Neural cell (in vitro differentiated cells): ENCODE results near the gene RXFP2. TPM values are rescaled to one million over a fixed set of nuclear protein-coding genes. Genes with fewer than 3 reads are reported as not detected.

ENCODE experiments used
- H2AFZ ChIP-seq: fragments of 200-600, 300-800 bp; sonication (generic), shearing (Covaris generic); 2 replicates; pipeline ENCODE4 v1.6.0; 2014; ENCODE audit warnings: low read depth, mild to moderate bottlenecking, antibody characterized with exemption, low read length, moderate library complexity
- H3F3A ChIP-seq: fragments of 200-600 bp; shearing (Covaris generic); 2 replicates; pipeline ENCODE4 v1.6.1; 2016; ENCODE audit warnings: mild to moderate bottlenecking, moderate library complexity, mixed read lengths, antibody characterized with exemption, low read length; ENCODE audit not compliant: insufficient read depth, poor library complexity, severe bottlenecking
- H3K27ac ChIP-seq: fragments of 200-600, 300-800 bp; sonication (generic), shearing (Covaris generic); 2 replicates; pipeline ENCODE4 v1.5.1; 2014; ENCODE audit warnings: mild to moderate bottlenecking, low read length, moderate library complexity
- H3K27me3 ChIP-seq: fragments of 300-800, 200-600 bp; sonication (generic), shearing (Covaris generic); 2 replicates; pipeline ENCODE4 v1.6.0; 2014; ENCODE audit warnings: mild to moderate bottlenecking, low read depth, low read length, moderate library complexity; ENCODE audit not compliant: insufficient read depth
- H3K36me3 ChIP-seq: fragments of 300-800, 200-600 bp; sonication (generic), shearing (Covaris generic); 2 replicates; pipeline ENCODE4 v1.5.1; 2014; ENCODE audit warnings: mild to moderate bottlenecking, antibody characterized with exemption, low read length, moderate library complexity; ENCODE audit not compliant: insufficient read depth
- H3K4me2 ChIP-seq: fragments of 300-800, 200-600 bp; sonication (generic), shearing (Covaris generic); 2 replicates; pipeline ENCODE4 v1.6.0; 2014; ENCODE audit warnings: mild to moderate bottlenecking, low read length
- H3K4me3 ChIP-seq: fragments of 300-800, 200-600 bp; sonication (generic), shearing (Covaris generic); 2 replicates; pipeline ENCODE4 v1.5.1; 2014; ENCODE audit warnings: mild to moderate bottlenecking, low read length, moderate library complexity
- H3K79me2 ChIP-seq: fragments of 200-600 bp; shearing (Covaris generic); replicated peaks from 2 replicates; pipeline ENCODE4 v1.6.0; 2014; ENCODE audit warnings: mild to moderate bottlenecking, low read length, moderate library complexity; ENCODE audit not compliant: insufficient read depth
- H3K9ac ChIP-seq: fragments of 300-800, 200-600 bp; sonication (generic), shearing (Covaris generic); 2 replicates; pipeline ENCODE4 v1.6.1; 2016; ENCODE audit warnings: mild to moderate bottlenecking, low read length, mixed read lengths
- H3K9me2 ChIP-seq: fragments of 200-600 bp; shearing (Covaris generic); 2 replicates; pipeline ENCODE4 v1.6.1; 2016; ENCODE audit warnings: mild to moderate bottlenecking, low read length, mixed read lengths; ENCODE audit not compliant: insufficient read depth
- H3K9me3 ChIP-seq: fragments of 200-600, 300-800 bp; sonication (generic), shearing (Covaris generic); 2 replicates; pipeline ENCODE4 v1.6.1; 2016; ENCODE audit warnings: mild to moderate bottlenecking, mixed run types, low read length, moderate library complexity, mixed read lengths
- H4K20me1 ChIP-seq: fragments of 200-600 bp; shearing (Covaris generic); 2 replicates; pipeline ENCODE4 v1.6.1; 2016; ENCODE audit warnings: mild to moderate bottlenecking, mixed run types; ENCODE audit not compliant: insufficient read depth
- CTCF ChIP-seq: fragments of 450-650 bp; IDR thresholded peaks from 2 replicates; pipeline ENCODE4 v1.5.1; 2014; ENCODE audit warnings: antibody characterized with exemption, mild to moderate bottlenecking, moderate library complexity; ENCODE audit not compliant: poor library complexity, severe bottlenecking
- EP300 ChIP-seq: fragments of 450-650 bp; conservative IDR thresholded peaks from 2 replicates; pipeline ENCODE4 v1.6.1; 2014; ENCODE audit warnings: antibody characterized with exemption, mild to moderate bottlenecking, moderate library complexity; ENCODE audit not compliant: poor library complexity, severe bottlenecking
- EZH2 ChIP-seq: fragments of 200-600, 300-800 bp; shearing (Covaris generic), sonication (generic); IDR thresholded peaks from 2 replicates; pipeline ENCODE4 v1.6.1; 2014; ENCODE audit warnings: antibody characterized with exemption, low read length, borderline replicate concordance, mild to moderate bottlenecking; ENCODE audit not compliant: insufficient read depth, poor library complexity, severe bottlenecking
- MXI1 ChIP-seq: fragments of 450-650 bp; conservative IDR thresholded peaks from 2 replicates; pipeline ENCODE4 v1.6.1; 2014; ENCODE audit warnings: antibody characterized with exemption, mild to moderate bottlenecking; ENCODE audit not compliant: poor library complexity, severe bottlenecking
- POLR2AphosphoS5 ChIP-seq: IDR thresholded peaks from 2 replicates; pipeline ENCODE4 v1.6.1; 2012
- RAD21 ChIP-seq: fragments of 450-650 bp; conservative IDR thresholded peaks from 2 replicates; pipeline ENCODE4 v1.6.1; 2014; ENCODE audit warnings: antibody characterized with exemption, mild to moderate bottlenecking, moderate library complexity
- REST ChIP-seq: IDR thresholded peaks from 2 replicates; pipeline ENCODE4 v1.6.1; 2012; ENCODE audit warnings: borderline replicate concordance
- SMC3 ChIP-seq: fragments of 450-650 bp; conservative IDR thresholded peaks from 2 replicates; pipeline ENCODE4 v1.6.1; 2014; ENCODE audit warnings: antibody characterized with exemption, mild to moderate bottlenecking, moderate library complexity; ENCODE audit not compliant: poor library complexity
- TAF1 ChIP-seq: IDR thresholded peaks from 2 replicates; pipeline ENCODE4 v1.6.1; 2012; ENCODE audit warnings: low read depth
- polyA plus RNA-seq: library from polyadenylated mRNA; depleted of rRNA; stranded (reverse); fragments of >200 nt; gene quantifications from 2 replicates; pipeline ENCODE4 v1.2.3, GENCODE V29; 2014

Gene RXFP2
- polyA plus RNA-seq, 1 donor from 2014 or later, result not detected

- no peak overlapping the region for H3K27ac ChIP-seq
- no peaks in the 10 kb centered on the region for H3K9me3 ChIP-seq
- H2AFZ ChIP-seq, result no peak overlapping the region
- H3K4me3 ChIP-seq, result no peak overlapping the region
- no peak overlapping the region for H3K9ac ChIP-seq
- no peak overlapping the region for H3K4me2 ChIP-seq
- no peaks in the 10 kb centered on the region for H3K27me3 ChIP-seq
- H3K79me2 ChIP-seq, result no peaks in the 10 kb centered on the region
- H3K9me2 ChIP-seq, result no peaks in the 10 kb centered on the region
- no peak for TF ChIP-seq POLR2AphosphoS5
- no peak for TF ChIP-seq EZH2
- no peak for TF ChIP-seq MXI1
- no peak for TF ChIP-seq EP300
- TF ChIP-seq TAF1, result no peak
- no peak for TF ChIP-seq RAD21
- no peak for TF ChIP-seq REST
- no peak for TF ChIP-seq CTCF
- TF ChIP-seq SMC3, result no peak
- no peaks in the 10 kb centered on the region for H3K36me3 ChIP-seq
- H3F3A ChIP-seq, result no peaks in the 10 kb centered on the region
- H4K20me1 ChIP-seq, result no peaks in the 10 kb centered on the region
Observed at GRCh38 chr13:31801088-31801487, 61.8 kb downstream of the RXFP2 start.

- Histone ChIP-seq H3K79me2 (no peaks in the 10 kb centered on the region), H3K9ac (no peak overlapping the region), H3F3A (no peaks in the 10 kb centered on the region), H3K27me3 (no peaks in the 10 kb centered on the region), H2AFZ (no peak overlapping the region), H3K36me3 (no peaks in the 10 kb centered on the region), H4K20me1 (no peaks in the 10 kb centered on the region), H3K27ac (no peak overlapping the region), H3K9me2 (no peaks in the 10 kb centered on the region), H3K4me3 (no peak overlapping the region), H3K4me2 (no peak overlapping the region), H3K9me3 (no peaks in the 10 kb centered on the region)
- TF ChIP-seq CTCF (no peak), MXI1 (no peak)
Observed at GRCh38 chr13:31803311-31803710, 64.0 kb downstream of the RXFP2 start.
